ENCODE measurements around the gene C22orf15. TPM values are rescaled to one million over a fixed set of nuclear protein-coding genes. Genes with fewer than 3 reads are reported as not detected.

C22orf15 gene
- total and polyA plus RNA-seq, 3 donors from 2014 or later, result 0.68 to 8.8 (median 2.4) TPM

DNA sequence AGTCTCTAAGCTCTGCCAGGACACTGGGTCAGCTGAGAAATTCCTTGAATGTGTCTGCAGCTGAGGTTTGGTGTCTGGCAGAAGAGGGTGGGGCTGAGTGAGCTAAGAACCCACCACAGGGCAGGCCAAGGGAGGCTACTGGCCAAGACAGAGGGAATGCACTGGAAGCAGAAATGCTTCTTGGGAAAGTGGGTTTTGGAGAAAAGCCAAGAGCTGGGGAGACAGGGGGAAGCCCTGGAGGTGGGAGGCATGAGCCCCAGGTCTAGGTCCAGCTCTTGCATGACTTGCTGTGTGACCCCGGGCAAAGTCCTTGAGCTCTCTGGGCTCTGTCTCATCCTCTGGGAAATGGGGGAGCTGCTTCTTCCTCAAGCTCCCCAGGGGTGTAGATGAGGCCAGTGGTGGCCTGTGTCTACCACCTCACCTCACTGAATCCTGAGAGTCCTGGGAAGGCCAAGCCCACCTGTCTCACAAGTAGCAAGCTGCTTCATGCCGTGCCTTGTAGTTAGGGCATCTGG lies 12.2 kb downstream of the C22orf15 start:
- H3K36me3 ChIP-seq (ENCODE audit: low read depth, missing control alignments), result no peaks in the 10 kb centered on the region
- H3K9me3 ChIP-seq, result no peaks in the 10 kb centered on the region
- DNase-seq, result no peak
- no peak overlapping the region for H3K27ac ChIP-seq
- peaks cover 6% of the 10 kb centered on the region for H3K4me1 ChIP-seq
- intact Hi-C loops (cut with DNase I; ENCODE audit: low total_unique reads), result no loop called here
- WGBS, 2 donors, result 79 to 86% methylated on average over 2 of the region's 2 CpGs
- H3K27me3 ChIP-seq, result no peaks in the 10 kb centered on the region
- no peak for TF ChIP-seq POLR2A (IDR thresholded peaks at IDR 0.05)
- TF ChIP-seq CTCF (IDR thresholded peaks at IDR 0.05), result no peak
- no peak overlapping the region for H3K4me3 ChIP-seq

DNA sequence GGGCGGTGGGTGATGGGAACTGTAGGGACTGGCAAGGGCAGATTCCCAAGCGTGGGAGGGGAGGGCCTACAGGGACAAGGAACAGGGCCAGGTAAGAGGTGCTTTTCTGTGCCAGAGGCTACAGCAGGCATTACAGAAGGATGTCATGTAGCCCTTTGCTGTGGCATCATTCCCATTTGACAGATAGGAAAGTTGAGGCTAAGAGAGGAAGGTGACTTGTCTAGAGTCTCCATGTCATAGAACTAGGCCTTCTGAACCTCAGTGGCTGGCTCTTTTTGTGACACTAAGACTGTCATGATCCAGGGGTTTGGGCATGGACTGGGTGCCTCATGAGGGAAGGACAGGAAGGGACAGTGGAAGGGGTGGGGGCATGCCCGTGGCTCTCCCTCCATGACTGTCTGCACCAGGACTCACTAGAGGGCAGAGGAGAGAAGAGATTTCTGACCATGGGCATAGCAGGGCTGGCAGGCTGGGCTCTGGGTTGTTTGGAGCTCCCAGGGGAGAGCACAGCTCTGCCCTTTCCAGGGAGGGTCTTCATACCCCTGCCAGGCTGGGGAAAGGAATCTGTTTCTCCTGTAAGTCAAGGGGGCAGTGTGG lies 13.1 kb downstream of the C22orf15 start:
- DNase-seq, result no peak
- TF ChIP-seq CTCF (IDR thresholded peaks at IDR 0.05) (no peak), POLR2A (IDR thresholded peaks at IDR 0.05) (no peak)
- H3K9me3 ChIP-seq, result no peaks in the 10 kb centered on the region
- no peak overlapping the region for H3K4me3 ChIP-seq
- peaks cover 6% of the 10 kb centered on the region for H3K4me1 ChIP-seq
- intact Hi-C loops (cut with DNase I; ENCODE audit: low total_unique reads), result no loop called here
- H3K36me3 ChIP-seq (ENCODE audit: low read depth, missing control alignments), result no peaks in the 10 kb centered on the region
- WGBS, 2 donors, result 75 to 91% methylated on average over 3 of the region's 3 CpGs
- H3K27ac ChIP-seq, result no peak overlapping the region
- no peaks in the 10 kb centered on the region for H3K27me3 ChIP-seq

DNA sequence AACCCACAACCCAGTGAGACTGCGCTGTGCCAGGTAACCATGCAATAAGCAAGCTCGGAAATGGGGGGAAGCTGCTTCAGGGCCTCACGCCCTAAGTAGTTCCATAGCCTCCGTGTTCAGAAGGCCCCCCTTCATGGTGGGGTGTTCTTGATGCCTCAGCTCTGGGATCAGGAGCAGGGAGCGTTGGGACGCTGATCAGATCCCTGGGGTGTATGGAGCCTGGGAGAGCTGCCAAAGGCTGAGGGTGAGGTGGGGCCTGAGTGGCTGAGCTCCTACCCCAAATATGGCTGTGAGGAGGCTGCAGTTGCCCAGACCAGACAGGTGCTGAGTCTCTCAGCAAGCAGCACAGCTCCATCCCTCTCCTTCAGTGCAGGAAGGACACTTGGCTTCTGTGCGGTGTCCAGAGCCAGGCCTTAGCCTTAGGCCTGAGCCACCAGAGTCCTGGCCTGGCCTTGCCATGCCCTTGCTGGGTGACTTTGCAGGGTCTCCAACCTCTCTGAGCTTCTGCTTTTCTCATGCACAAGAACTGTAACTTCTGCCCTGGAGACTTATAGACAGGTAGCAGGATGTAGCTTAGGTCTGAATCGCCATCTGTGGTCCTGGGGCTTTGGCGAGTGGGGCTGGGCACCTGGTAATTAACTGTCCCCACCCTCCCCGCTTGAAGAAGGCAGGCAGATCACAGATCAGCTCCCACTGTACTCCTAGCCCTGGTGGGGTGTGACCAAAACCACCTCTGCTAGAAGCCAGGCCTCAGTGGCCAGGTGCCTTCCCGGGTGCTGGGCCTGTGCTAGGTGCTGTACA lies 15.2 kb downstream of the C22orf15 start:
- no peak overlapping the region for H3K4me3 ChIP-seq
- TF ChIP-seq POLR2A (IDR thresholded peaks at IDR 0.05) (no peak), CTCF (IDR thresholded peaks at IDR 0.05) (no peak)
- H3K27me3 ChIP-seq, result no peaks in the 10 kb centered on the region
- no peaks in the 10 kb centered on the region for H3K9me3 ChIP-seq
- H3K4me1 ChIP-seq, result no peaks in the 10 kb centered on the region
- no peaks in the 10 kb centered on the region for H3K36me3 ChIP-seq (ENCODE audit: low read depth, missing control alignments)
- no peak for DNase-seq
- intact Hi-C loops (cut with DNase I; ENCODE audit: low total_unique reads), result no loop called here
- WGBS, 2 donors, result 87 to 92% methylated on average over 10 to 11 of the region's 11 CpGs
- H3K27ac ChIP-seq, result no peak overlapping the region

DNA sequence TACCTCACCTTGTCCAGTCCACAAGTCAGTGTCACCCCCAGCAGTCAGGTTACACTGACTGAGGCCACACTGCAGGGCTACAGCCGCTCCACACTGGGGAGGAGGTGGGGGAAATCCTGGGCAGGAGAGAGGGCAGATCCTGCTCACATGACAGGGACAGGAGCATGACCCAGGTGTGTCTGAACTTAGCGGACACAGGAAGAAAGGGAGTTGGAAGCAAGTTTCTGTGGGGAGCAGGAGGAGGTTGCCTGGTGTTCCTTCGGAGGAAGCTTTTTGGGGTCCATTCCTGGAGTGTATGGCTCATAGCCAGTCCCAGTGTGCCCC lies 15.7 kb downstream of the C22orf15 start:
- intact Hi-C loops (cut with DNase I; ENCODE audit: low total_unique reads), result no loop called here
- no peaks in the 10 kb centered on the region for H3K4me1 ChIP-seq
- H3K27me3 ChIP-seq, result no peaks in the 10 kb centered on the region
- no peak overlapping the region for H3K4me3 ChIP-seq
- no peaks in the 10 kb centered on the region for H3K9me3 ChIP-seq
- no peak for DNase-seq
- H3K36me3 ChIP-seq (ENCODE audit: low read depth, missing control alignments), result no peaks in the 10 kb centered on the region
- no peak for TF ChIP-seq POLR2A (IDR thresholded peaks at IDR 0.05)
- TF ChIP-seq CTCF (IDR thresholded peaks at IDR 0.05), result no peak
- no peak overlapping the region for H3K27ac ChIP-seq
- WGBS, 2 donors, result 85 to 91% methylated on average over 3 of the region's 3 CpGs

All from testis (tissue), 3 donors.